SK-N-SH (cell line): Measurements from ENCODE around the gene CDHR3.

Experiments used
- FOSL2 ChIP-seq: IDR thresholded peaks from 2 replicates; pipeline ENCODE4 v1.4.0; 2012; ENCODE audit warnings: low read depth, mild to moderate bottlenecking, moderate library complexity, borderline replicate concordance
- GABPA ChIP-seq: IDR thresholded peaks from 2 replicates; pipeline ENCODE4 v1.4.0; 2012; ENCODE audit warnings: low read depth, mild to moderate bottlenecking
- JUND ChIP-seq: IDR thresholded peaks from 2 replicates; pipeline ENCODE4 v1.4.0; 2012
- TCF12 ChIP-seq: IDR thresholded peaks from 2 replicates; pipeline ENCODE4 v1.4.0; 2012
- TF ChIP-seq, protein P1 (sequence below): fragments of 200-600 bp; sonication (generic); IDR thresholded peaks from 2 replicates; pipeline ENCODE4 v1.6.1; 2017; ENCODE audit warnings: antibody characterized with exemption, mild to moderate bottlenecking, moderate library complexity
- TF ChIP-seq, protein P2 (sequence below): IDR thresholded peaks from 2 replicates; pipeline ENCODE4 v1.6.1; 2012; ENCODE audit warnings: mild to moderate bottlenecking, low read depth, low read length, moderate library complexity

GRCh38 chr7:106012935-106013439 is 49.9 kb downstream of the CDHR3 start:
- TF ChIP-seq, protein P1, sequence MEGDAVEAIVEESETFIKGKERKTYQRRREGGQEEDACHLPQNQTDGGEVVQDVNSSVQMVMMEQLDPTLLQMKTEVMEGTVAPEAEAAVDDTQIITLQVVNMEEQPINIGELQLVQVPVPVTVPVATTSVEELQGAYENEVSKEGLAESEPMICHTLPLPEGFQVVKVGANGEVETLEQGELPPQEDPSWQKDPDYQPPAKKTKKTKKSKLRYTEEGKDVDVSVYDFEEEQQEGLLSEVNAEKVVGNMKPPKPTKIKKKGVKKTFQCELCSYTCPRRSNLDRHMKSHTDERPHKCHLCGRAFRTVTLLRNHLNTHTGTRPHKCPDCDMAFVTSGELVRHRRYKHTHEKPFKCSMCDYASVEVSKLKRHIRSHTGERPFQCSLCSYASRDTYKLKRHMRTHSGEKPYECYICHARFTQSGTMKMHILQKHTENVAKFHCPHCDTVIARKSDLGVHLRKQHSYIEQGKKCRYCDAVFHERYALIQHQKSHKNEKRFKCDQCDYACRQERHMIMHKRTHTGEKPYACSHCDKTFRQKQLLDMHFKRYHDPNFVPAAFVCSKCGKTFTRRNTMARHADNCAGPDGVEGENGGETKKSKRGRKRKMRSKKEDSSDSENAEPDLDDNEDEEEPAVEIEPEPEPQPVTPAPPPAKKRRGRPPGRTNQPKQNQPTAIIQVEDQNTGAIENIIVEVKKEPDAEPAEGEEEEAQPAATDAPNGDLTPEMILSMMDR, result no peak
- TF ChIP-seq, protein P2, sequence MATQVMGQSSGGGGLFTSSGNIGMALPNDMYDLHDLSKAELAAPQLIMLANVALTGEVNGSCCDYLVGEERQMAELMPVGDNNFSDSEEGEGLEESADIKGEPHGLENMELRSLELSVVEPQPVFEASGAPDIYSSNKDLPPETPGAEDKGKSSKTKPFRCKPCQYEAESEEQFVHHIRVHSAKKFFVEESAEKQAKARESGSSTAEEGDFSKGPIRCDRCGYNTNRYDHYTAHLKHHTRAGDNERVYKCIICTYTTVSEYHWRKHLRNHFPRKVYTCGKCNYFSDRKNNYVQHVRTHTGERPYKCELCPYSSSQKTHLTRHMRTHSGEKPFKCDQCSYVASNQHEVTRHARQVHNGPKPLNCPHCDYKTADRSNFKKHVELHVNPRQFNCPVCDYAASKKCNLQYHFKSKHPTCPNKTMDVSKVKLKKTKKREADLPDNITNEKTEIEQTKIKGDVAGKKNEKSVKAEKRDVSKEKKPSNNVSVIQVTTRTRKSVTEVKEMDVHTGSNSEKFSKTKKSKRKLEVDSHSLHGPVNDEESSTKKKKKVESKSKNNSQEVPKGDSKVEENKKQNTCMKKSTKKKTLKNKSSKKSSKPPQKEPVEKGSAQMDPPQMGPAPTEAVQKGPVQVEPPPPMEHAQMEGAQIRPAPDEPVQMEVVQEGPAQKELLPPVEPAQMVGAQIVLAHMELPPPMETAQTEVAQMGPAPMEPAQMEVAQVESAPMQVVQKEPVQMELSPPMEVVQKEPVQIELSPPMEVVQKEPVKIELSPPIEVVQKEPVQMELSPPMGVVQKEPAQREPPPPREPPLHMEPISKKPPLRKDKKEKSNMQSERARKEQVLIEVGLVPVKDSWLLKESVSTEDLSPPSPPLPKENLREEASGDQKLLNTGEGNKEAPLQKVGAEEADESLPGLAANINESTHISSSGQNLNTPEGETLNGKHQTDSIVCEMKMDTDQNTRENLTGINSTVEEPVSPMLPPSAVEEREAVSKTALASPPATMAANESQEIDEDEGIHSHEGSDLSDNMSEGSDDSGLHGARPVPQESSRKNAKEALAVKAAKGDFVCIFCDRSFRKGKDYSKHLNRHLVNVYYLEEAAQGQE, result no peak; the same call in 1 of the 2 replicates
- TF ChIP-seq JUND (peak; percentile 78), TCF12 (peak; percentile 99), FOSL2 (peak; percentile 71; the same call in 1 of the 2 replicates), GABPA (no peak)
